Activated effector memory CD4-positive, alpha-beta T cell treated with Interleukin-2 at 50 U/mL for 16 hours (primary cell): Measurements from ENCODE around the gene ZC3HAV1.
"Not testable (repeated sequence)": the region's sequence is repeated elsewhere in the genome, so short reads cannot be mapped to it uniquely, and the experiment has no call there.

Experiments used
- DNase-seq: peaks from one replicate; pipeline ENCODE4 v3.0.0-alpha.2; 2020

The ZC3HAV1 gene

GRCh38 chr7:139111811-139112301 lies 2.3 kb upstream of the ZC3HAV1 start:
- DNase-seq: no peak

DNA sequence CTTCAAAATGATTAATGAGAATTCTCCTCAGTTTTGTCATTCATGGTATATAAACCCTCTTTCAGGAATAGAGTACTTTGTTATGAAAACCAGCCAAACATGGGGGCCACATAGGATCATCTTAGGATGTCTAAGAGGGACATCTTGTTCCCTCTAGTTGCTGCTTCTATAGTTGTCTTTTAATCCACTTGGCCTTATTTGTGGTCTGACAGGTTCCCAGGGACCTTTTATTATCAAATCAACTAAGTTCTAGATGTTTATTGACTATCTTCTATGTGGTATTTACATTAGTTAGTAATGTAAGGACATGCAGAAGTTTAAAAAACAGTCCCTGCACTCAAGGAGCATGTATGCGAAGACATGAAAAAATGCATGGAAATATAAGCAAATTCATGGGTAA lies 1.6 kb upstream of the ZC3HAV1 start:
- DNase-seq: no peak

DNA sequence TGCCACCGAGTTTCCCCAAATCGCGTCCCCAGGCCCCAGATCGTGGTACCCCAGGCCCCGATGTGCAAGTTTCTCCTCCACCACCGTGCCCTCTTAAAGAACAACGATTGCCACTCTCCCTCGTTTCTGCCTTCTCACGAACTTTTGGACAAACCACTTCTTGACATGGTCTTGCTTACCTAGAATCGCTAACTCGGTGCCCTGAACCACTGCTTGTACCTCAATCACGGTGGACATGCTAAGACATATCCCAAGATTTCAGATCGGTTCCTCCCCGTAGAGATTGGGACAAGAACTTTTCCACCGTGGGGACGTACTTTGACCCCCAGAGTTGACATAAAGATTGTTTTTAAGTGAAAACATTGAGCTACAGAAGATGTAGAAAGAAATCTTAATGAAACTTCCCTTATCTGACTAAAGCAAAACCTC lies 477 bp upstream of the ZC3HAV1 start:
- DNase-seq: no peak

GRCh38 chr7:139108266-139109187 lies 993 bp downstream of the ZC3HAV1 start:
- DNase-seq: no peak

- no peak for DNase-seq
Measured at GRCh38 chr7:139106959-139107358, 2.6 kb downstream of the ZC3HAV1 start.

DNA sequence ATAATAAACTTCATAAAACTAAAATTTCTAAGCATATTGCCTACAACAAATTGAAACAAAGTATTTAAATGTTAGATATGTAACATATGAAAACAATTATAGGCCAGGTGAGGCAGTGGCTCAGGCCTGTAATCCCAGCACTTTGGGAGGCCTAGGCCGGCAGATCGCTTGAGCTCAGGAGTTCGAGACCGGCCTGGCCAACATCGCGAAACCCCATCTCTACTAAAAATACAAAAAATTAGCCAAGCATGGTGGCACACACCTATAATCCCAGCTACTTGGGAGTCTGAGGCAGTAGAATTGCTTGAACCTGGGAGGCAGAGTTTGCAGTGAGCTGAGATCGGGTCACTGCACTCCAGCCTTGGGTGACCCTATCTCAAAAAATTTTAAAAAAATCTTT lies 3.3 kb downstream of the ZC3HAV1 start:
- not testable (repeated sequence) for DNase-seq

DNA sequence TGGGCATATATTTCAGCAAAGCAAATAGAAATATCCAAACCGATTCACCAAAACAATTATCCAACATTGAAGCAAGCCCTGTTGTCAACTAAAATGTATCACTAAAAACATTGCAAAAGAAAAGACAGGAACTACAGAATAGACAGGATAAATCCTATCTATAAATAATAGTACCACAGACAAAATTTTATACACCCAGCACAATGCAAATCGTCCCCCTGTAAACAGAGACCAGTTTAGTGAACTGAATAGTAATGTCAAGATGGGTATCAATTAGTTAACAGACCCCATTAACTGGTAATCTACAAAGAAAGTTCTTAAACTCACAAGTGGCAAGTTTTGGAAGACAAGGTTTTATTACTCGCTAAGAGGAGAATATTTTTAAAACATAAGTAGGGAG lies 4.0 kb downstream of the ZC3HAV1 start:
- DNase-seq: no peak

- no peak for DNase-seq
Measured at GRCh38 chr7:139104091-139104450, 5.4 kb downstream of the ZC3HAV1 start.

- no peak for DNase-seq
Measured at GRCh38 chr7:139103057-139103815, 6.3 kb downstream of the ZC3HAV1 start.

GRCh38 chr7:139101637-139102158 lies 7.8 kb downstream of the ZC3HAV1 start:
- DNase-seq: not testable (repeated sequence)

DNA sequence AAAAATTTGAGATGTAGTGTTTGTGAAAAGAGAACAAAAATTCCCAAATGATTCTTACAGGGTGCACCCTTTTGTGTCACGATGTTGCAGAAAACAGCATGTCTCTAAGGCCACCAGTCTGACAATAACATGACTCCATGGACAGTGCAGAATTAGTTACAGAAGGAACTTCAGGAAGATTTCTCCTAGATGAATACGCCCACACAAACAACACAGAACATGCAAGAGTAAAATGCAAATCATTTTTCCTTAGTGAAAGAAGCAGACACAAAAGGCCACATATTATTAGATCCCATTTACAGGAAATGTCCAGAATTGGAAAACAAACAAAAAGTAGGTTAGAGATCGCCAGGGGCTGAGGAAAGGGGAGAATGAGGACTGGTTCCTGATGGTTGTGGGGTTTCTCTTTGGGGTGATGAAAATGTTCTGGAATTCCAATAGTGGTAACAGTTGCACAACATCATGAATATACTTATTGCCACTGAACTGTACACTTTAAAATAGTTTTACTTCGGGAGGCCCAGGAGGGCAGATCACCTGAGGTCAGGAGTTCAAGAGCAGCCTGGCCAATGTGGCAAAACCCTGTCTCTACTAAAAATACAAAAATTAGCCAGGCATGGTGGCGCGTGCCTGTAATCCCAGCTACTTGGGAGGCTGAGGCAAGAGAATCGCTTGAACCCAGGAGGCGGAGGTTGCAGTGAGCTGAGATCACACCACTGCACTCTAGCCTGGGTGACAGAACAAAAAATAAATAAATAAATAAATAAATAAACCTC lies 10.2 kb downstream of the ZC3HAV1 start:
- no peak for DNase-seq

DNA sequence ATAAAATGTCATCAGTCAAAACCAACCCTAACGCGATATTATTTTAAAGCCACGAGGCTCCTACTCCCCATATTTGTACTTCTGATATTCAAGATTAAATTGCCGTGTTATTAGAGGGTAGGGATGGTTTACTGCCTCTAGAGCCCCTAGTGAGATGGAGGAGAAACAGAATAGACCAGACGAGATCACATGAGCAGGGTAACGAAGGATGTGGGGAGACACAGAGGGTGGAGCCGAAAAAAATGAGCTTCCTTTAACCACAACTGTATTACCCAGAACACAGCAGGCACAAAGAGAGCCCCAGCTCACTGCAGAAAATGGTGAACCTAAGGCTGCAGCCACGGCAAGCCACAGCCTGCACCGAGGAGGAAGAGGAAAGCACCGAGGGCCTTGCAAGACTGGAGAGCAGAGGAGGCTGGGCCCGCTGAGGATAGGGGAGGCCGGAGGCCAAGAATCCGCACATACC lies 14.3 kb downstream of the ZC3HAV1 start:
- peak; percentile 78 for DNase-seq

- no peak for DNase-seq
Measured at GRCh38 chr7:139094596-139094995, 14.9 kb downstream of the ZC3HAV1 start.

DNA sequence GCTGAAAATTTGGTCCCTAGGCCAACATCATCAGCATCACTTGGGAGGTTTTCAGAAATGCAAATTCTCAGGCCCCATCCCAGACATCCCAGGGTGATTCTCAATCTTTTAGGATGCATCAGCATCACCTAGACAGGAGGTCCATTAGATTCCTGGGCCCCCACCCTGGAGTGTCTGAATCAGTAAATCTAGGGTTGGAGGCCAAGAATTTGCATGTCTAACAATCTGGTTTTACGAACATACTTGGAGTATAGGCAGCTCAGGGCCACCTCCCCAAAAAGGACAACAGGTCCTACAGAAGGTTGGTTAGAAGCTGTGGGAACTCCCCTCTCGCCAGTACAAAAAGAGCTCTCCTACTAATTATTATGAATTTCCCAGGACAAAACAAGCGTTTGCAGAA lies 15.5 kb downstream of the ZC3HAV1 start:
- DNase-seq: no peak

DNA sequence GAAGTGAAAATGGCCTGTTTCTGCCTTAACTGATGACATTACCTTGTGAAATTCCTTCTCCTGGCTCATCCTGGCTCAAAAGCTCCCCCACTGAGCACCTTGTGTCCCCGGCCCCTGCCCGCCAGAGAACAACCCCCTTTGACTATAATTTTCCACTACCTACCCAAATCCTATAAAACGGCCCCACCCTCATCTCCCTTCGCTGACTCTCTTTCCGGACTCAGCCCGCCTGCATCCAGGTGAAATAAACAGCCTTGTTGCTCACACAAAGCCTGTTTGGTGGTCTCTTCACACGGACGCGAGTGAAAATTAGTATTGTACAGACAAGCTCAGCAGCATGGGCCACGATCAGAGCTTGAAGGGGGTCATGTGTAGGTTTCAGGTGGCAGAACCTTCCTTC lies 16.0 kb downstream of the ZC3HAV1 start:
- DNase-seq: not testable (repeated sequence)

DNA sequence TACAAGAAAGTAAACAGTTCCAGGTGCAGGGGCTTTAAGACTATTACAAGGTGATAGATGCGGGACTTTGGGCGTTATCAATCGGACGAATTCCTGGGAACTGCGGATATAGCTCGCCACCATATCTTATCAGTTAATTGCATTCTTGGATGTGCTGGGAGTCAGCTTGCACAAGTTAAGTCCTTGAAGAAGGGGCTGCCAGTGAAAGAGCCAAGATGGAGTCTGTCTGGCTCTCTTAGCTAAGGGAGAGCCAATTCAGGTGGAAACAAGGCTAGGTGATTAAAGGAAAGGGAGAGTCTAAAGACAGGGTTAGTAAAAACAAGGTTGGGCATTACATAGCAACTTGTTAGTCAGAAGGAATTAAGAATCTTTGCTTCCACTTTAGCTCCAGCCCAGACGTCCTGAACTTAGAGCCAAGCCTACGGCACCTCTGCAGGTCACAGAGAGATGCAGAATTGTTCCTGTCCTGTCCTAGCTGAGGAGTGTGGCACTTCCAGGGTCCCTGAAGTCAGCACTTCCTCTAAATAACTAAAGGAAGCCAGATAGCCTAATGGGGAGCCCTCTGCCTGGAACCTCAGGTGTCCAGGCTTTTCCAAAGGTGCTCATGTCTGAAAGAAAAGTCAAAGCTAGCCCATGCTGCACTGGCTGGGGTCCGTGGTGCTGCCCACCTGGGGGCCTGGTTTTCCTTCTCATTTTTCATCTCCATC lies 17.3 kb downstream of the ZC3HAV1 start:
- no peak for DNase-seq

GRCh38 chr7:139091677-139091996 lies 17.9 kb downstream of the ZC3HAV1 start:
- no peak for DNase-seq

- DNase-seq: no peak
Measured at GRCh38 chr7:139089118-139089517, 20.4 kb downstream of the ZC3HAV1 start.

DNA sequence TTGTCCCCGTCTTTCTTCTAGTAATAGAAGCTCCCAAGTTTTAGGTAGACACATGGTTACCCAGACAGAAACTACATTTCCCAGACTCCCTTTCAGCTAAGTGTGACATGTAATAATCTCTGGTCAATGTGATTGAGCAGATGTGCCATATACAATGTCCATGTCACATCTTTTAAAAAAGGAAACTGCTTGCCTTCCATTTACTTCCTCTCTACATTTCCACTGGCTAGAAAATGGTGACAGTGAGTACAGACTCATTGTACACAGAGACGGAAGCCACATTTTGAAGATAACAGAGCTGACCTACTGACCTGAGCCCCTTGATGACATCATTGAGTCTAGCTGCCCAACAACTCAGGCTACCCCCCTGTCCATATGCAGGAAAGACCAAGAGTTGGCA lies 21.3 kb downstream of the ZC3HAV1 start:
- DNase-seq: no peak

DNA sequence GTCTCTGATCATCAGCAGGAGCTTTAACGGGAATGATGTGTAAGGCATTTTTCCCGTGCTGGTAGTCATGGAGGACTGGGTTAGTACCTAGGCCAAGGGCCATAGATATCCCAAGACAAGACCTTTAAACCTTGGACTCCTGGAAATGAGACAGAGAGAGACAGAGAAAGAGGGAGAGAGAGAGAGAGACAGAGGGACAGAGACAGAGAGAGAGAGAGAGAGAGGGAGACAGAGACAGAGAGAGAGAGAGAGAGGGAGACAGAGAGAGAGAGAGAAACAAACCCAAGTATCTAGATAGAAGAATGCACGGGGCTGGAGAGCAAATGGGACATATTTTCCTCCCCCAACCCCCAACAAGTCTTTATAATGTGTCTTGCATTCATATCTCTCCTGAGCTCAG lies 22.3 kb downstream of the ZC3HAV1 start:
- DNase-seq: no peak

GRCh38 chr7:139086454-139086853 lies 23.1 kb downstream of the ZC3HAV1 start:
- no peak for DNase-seq

GRCh38 chr7:139084709-139085108 lies 24.8 kb downstream of the ZC3HAV1 start:
- DNase-seq: no peak
